WTC11 (cell line): Measurements from ENCODE around the gene CARD11. TPM values are rescaled to one million over a fixed set of nuclear protein-coding genes. Genes with fewer than 3 reads are reported as not detected.

ENCODE experiments used
- ATAC-seq: fragments of 200-7000 bp; cut with Tn5 transposase; 2 replicates; pipeline ENCODE4 v1.10.0; 2021; ENCODE audit warnings: mild to moderate bottlenecking, moderate library complexity
- CTCF ChIA-PET: fragments of 300-600 bp; sonication (Branson Sonifier 250); formaldehyde crosslinking; loops from one replicate; lab custom pipeline; 2021; ENCODE audit warnings: antibody characterized with exemption; lab: Charles Lee
- POLR2A ChIA-PET: fragments of 350-600 bp; sonication (Branson Sonifier 250); formaldehyde crosslinking; loops from one replicate; lab custom pipeline; 2021; ENCODE audit warnings: antibody characterized with exemption; lab: Charles Lee
- DNase-seq: peaks from one replicate; pipeline ENCODE4 v3.0.0; 2021; ENCODE audit warnings: low spot score
- H3K27ac Mint-ChIP-seq: 2 replicates; pipeline ENCODE4 v1.8.0; 2021; ENCODE audit warnings: mixed read lengths
- H3K27me3 Mint-ChIP-seq: 2 replicates; pipeline ENCODE4 v1.8.0; 2021; ENCODE audit warnings: low read depth, mild to moderate bottlenecking, moderate library complexity, mixed read lengths
- H3K36me3 Mint-ChIP-seq: 2 replicates; pipeline ENCODE4 v1.8.0; 2021; ENCODE audit warnings: mixed read lengths
- H3K4me1 Mint-ChIP-seq: 2 replicates; pipeline ENCODE4 v1.8.0; 2022; ENCODE audit warnings: mixed read lengths
- H3K4me3 Mint-ChIP-seq: 2 replicates; pipeline ENCODE4 v1.8.0; 2021; ENCODE audit warnings: mild to moderate bottlenecking, moderate library complexity, mixed read lengths
- H3K9me3 Mint-ChIP-seq: 2 replicates; pipeline ENCODE4 v1.8.0; 2021; ENCODE audit warnings: mixed read lengths
- ARID4B ChIP-seq: sonication (generic); formaldehyde crosslinking; IDR thresholded peaks from 2 replicates; pipeline ENCODE4 v1.8.0; 2023; ENCODE audit warnings: missing genetic modification reagents, mild to moderate bottlenecking, borderline replicate concordance
- CREB1 ChIP-seq: sonication (generic); formaldehyde crosslinking; IDR thresholded peaks from 2 replicates; pipeline ENCODE4 v1.8.0; 2023; ENCODE audit warnings: mild to moderate bottlenecking, missing genetic modification reagents
- ESRRA ChIP-seq: sonication (generic); formaldehyde crosslinking; IDR thresholded peaks from 2 replicates; pipeline ENCODE4 v1.8.1; 2022; ENCODE audit warnings: mild to moderate bottlenecking, missing genetic modification reagents, borderline replicate concordance
- FOXP4 ChIP-seq: sonication (generic); formaldehyde crosslinking; IDR thresholded peaks from 2 replicates; pipeline ENCODE4 v1.8.0; 2022; ENCODE audit warnings: mild to moderate bottlenecking, missing genetic modification reagents
- NFATC4 ChIP-seq: fragments of 250-450 bp; sonication (Bioruptor Pico); IDR thresholded peaks from 2 replicates; pipeline ENCODE4 v1.9.0; 2021; ENCODE audit warnings: mild to moderate bottlenecking
- NFYB ChIP-seq: sonication (generic); formaldehyde crosslinking; conservative IDR thresholded peaks from 2 replicates; pipeline ENCODE4 v1.8.0; 2022; ENCODE audit warnings: low read depth, missing genetic modification reagents
- NR1H2 ChIP-seq: sonication (generic); formaldehyde crosslinking; IDR thresholded peaks from 2 replicates; pipeline ENCODE4 v1.9.0; 2021; ENCODE audit warnings: mild to moderate bottlenecking, moderate library complexity, missing genetic modification reagents
- NR3C1 ChIP-seq: sonication (generic); formaldehyde crosslinking; conservative IDR thresholded peaks from 2 replicates; pipeline ENCODE4 v1.8.1; 2023; ENCODE audit warnings: low read depth, mild to moderate bottlenecking, missing genetic modification reagents
- OVOL2 ChIP-seq: fragments of 250-450 bp; sonication (Bioruptor Pico); IDR thresholded peaks from 2 replicates; pipeline ENCODE4 v1.9.0; 2021; ENCODE audit warnings: mild to moderate bottlenecking, borderline replicate concordance
- SOX15 ChIP-seq: fragments of 250-450 bp; sonication (Bioruptor Pico); IDR thresholded peaks from 2 replicates; pipeline ENCODE4 v1.9.0; 2021; ENCODE audit warnings: mild to moderate bottlenecking
- TP53 ChIP-seq: sonication (generic); formaldehyde crosslinking; IDR thresholded peaks from 2 replicates; pipeline ENCODE4 v1.8.1; 2023; ENCODE audit warnings: mild to moderate bottlenecking, missing genetic modification reagents
- ZNF219 ChIP-seq: sonication (generic); formaldehyde crosslinking; IDR thresholded peaks from 2 replicates; pipeline ENCODE4 v1.8.0; 2023; ENCODE audit warnings: missing genetic modification reagents, mild to moderate bottlenecking, borderline replicate concordance
- ZNF232 ChIP-seq: sonication (generic); formaldehyde crosslinking; IDR thresholded peaks from 2 replicates; pipeline ENCODE4 v1.8.0; 2022; ENCODE audit warnings: mild to moderate bottlenecking, missing genetic modification reagents
- ZNF416 ChIP-seq: fragments of 250-450 bp; sonication (Bioruptor Pico); IDR thresholded peaks from 2 replicates; pipeline ENCODE4 v1.9.0; 2021; ENCODE audit warnings: mild to moderate bottlenecking, inconsistent platforms
- ZNF423 ChIP-seq: fragments of 250-450 bp; sonication (Bioruptor Pico); IDR thresholded peaks from 2 replicates; pipeline ENCODE4 v2.1.2; 2022; ENCODE audit warnings: mild to moderate bottlenecking, moderate library complexity
- ZNF512 ChIP-seq: sonication (generic); formaldehyde crosslinking; IDR thresholded peaks from 2 replicates; pipeline ENCODE4 v1.8.1; 2022; ENCODE audit warnings: missing genetic modification reagents, borderline replicate concordance
- total RNA-seq: library from RNA; stranded (reverse); gene quantifications from 3 replicates; pipeline ENCODE4 v1.2.3, GENCODE V29; 2021
- TF ChIP-seq, protein P1 (sequence below): fragments of 250-450 bp; sonication (Bioruptor Pico); IDR thresholded peaks from 2 replicates; pipeline ENCODE4 v1.9.0; 2021; ENCODE audit warnings: mild to moderate bottlenecking
- TF ChIP-seq, protein P2 (sequence below): fragments of 250-450 bp; sonication (Bioruptor Pico); IDR thresholded peaks from 2 replicates; pipeline ENCODE4 v1.9.0; 2021; ENCODE audit warnings: mild to moderate bottlenecking, borderline replicate concordance

CARD11 gene
- total RNA-seq, 1 experiment from 2014 or later = 40.8 TPM

GRCh38 chr7:2938514-2939192 lies 105.0 kb downstream of the CARD11 start:
- peaks cover 5% of the 10 kb centered on the region for H3K4me1 Mint-ChIP-seq
- H3K27ac Mint-ChIP-seq = no peak overlapping the region
- H3K4me3 Mint-ChIP-seq = no peak overlapping the region
- ATAC-seq (no peak), DNase-seq (peak; percentile 10)
- H3K27me3 Mint-ChIP-seq = no peaks in the 10 kb centered on the region
- CTCF ChIA-PET = interaction anchor here (0.5 to 1.1 kb wide), 6 partner anchors 17 to 269 kb away, joined by 3 to 6 read pairs (median 4); no protein-coding TSS in a partner anchor
- POLR2A ChIA-PET = no interaction called here
- TF ChIP-seq, protein P1, sequence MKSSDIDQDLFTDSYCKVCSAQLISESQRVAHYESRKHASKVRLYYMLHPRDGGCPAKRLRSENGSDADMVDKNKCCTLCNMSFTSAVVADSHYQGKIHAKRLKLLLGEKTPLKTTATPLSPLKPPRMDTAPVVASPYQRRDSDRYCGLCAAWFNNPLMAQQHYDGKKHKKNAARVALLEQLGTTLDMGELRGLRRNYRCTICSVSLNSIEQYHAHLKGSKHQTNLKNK = no peak
- TF ChIP-seq ZNF219 (no peak), ZNF512 (CRISPR knock-in tag) (no peak), ZNF423 (no peak)
- H3K36me3 Mint-ChIP-seq = peaks cover 7% of the 10 kb centered on the region; the same call in 1 of the 2 replicates
- no peaks in the 10 kb centered on the region for H3K9me3 Mint-ChIP-seq

- H3K36me3 Mint-ChIP-seq = peaks cover 7% of the 10 kb centered on the region; the same call in 1 of the 2 replicates
- H3K9me3 Mint-ChIP-seq = no peaks in the 10 kb centered on the region
- DNase-seq (peak; percentile 10), ATAC-seq (no peak)
- ChIA-PET POLR2A (no interaction called here), CTCF (interaction anchor here (0.5 to 1.2 kb wide), 8 partner anchors 16 to 270 kb away, joined by 3 to 6 read pairs (median 4); no protein-coding TSS in a partner anchor)
- H3K4me1 Mint-ChIP-seq = peaks cover 5% of the 10 kb centered on the region
- no peaks in the 10 kb centered on the region for H3K27me3 Mint-ChIP-seq
- H3K27ac Mint-ChIP-seq = peak overlapping the region; percentile 28; the same call in 1 of the 2 replicates
- H3K4me3 Mint-ChIP-seq = no peak overlapping the region
- no peak for TF ChIP-seq CREB1
- no peak for TF ChIP-seq ZNF232 (CRISPR knock-in tag)
- no peak for TF ChIP-seq NR1H2 (CRISPR knock-in tag)
- no peak for TF ChIP-seq NFATC4 (CRISPR knock-in tag)
- TF ChIP-seq ARID4B = no peak
- no peak for TF ChIP-seq FOXP4
- no peak for TF ChIP-seq NFYB (CRISPR knock-in tag)
- no peak for TF ChIP-seq SOX15
- TF ChIP-seq NR3C1 (CRISPR knock-in tag) = no peak
- no peak for TF ChIP-seq OVOL2 (CRISPR knock-in tag)
- TF ChIP-seq, protein P2, sequence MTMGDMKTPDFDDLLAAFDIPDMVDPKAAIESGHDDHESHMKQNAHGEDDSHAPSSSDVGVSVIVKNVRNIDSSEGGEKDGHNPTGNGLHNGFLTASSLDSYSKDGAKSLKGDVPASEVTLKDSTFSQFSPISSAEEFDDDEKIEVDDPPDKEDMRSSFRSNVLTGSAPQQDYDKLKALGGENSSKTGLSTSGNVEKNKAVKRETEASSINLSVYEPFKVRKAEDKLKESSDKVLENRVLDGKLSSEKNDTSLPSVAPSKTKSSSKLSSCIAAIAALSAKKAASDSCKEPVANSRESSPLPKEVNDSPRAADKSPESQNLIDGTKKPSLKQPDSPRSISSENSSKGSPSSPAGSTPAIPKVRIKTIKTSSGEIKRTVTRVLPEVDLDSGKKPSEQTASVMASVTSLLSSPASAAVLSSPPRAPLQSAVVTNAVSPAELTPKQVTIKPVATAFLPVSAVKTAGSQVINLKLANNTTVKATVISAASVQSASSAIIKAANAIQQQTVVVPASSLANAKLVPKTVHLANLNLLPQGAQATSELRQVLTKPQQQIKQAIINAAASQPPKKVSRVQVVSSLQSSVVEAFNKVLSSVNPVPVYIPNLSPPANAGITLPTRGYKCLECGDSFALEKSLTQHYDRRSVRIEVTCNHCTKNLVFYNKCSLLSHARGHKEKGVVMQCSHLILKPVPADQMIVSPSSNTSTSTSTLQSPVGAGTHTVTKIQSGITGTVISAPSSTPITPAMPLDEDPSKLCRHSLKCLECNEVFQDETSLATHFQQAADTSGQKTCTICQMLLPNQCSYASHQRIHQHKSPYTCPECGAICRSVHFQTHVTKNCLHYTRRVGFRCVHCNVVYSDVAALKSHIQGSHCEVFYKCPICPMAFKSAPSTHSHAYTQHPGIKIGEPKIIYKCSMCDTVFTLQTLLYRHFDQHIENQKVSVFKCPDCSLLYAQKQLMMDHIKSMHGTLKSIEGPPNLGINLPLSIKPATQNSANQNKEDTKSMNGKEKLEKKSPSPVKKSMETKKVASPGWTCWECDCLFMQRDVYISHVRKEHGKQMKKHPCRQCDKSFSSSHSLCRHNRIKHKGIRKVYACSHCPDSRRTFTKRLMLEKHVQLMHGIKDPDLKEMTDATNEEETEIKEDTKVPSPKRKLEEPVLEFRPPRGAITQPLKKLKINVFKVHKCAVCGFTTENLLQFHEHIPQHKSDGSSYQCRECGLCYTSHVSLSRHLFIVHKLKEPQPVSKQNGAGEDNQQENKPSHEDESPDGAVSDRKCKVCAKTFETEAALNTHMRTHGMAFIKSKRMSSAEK (CRISPR knock-in tag) = no peak
- no peak for TF ChIP-seq ESRRA (CRISPR knock-in tag)
- no peak for TF ChIP-seq TP53
- TF ChIP-seq ZNF416 (CRISPR knock-in tag) = no peak
These were observed 105.8 kb downstream of the CARD11 start for GRCh38 chr7:2937701-2938513.
